Muscle of back (tissue), 11 donors: ENCODE measurements around the gene PODXL. TPM values are rescaled to one million over a fixed set of nuclear protein-coding genes. Genes with fewer than 3 reads are reported as not detected.

Source experiments
- DNase-seq, 3 donors: peaks; one replicate each; pipeline versions ENCODE4 v3.0.0 to v3.0.0-alpha.2; 2013
- polyA plus RNA-seq, 10 donors: library from polyadenylated mRNA; unstranded; fragments of 120-200 nt; gene quantifications; one replicate each; pipeline ENCODE4 v1.2.1, GENCODE V29; 2013; ENCODE audit not compliant: insufficient read length in 10 of 10

Gene PODXL
- polyA plus RNA-seq, 10 donors, result 56.1 to 106 (median 73.1) TPM

DNA sequence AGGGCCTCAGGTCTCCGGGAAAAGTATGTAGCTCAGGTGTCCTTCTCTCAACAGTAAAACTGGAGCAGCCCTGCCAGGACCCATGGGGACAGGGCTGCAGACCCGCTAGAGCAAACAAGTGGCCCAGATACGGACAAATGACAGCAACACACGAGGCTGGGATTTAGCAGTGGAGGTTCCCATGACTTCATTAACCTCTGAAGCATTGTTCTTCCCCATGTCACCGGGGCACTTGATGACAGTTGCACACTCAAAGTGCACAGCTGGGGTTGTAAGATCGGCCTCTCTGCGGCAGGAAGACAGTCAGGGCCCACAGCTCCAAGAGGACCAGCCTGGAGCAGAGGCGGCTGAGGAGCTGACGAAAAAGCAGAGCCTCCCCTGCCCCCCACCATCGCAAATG is 12.5 kb upstream of the PODXL start:
- DNase-seq, result no peak

DNA sequence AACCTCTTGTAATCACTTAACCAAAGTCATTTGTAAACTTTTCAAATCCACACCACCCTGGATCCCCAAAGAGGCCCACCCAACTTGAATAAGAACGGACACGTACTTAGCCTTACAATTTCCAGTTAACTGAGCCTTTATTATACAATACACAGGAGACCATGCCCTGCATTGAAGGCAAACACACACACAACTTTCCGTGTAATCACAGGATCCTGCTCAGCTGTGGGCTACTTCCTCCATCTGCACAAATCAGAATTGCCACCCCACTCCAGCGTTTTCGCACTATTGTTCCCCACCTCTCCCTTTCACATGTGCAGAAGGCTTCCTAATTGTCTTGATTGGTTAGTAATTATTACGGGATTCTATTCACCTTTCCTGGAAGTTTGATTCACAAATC is 12.1 kb upstream of the PODXL start:
- no peak for DNase-seq

DNA sequence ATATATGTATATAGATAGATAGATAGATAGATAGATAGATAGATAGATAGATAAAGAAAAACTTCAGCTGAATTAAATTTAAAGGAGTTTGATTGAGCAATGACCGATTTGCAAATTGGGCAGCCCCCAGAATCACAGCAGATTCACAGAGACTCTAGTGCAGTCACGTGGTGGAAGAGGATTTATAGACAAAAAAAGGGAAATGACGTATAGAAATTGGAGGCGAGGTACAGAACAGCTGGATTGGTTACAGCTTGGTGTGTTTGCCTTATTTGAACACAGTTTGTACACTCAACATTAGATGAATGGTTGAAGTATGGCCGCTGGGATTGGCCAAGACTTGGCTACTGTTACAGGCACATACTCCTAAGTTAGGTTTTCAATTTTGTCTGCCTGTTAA is 8.2 kb upstream of the PODXL start:
- no peak for DNase-seq

DNA sequence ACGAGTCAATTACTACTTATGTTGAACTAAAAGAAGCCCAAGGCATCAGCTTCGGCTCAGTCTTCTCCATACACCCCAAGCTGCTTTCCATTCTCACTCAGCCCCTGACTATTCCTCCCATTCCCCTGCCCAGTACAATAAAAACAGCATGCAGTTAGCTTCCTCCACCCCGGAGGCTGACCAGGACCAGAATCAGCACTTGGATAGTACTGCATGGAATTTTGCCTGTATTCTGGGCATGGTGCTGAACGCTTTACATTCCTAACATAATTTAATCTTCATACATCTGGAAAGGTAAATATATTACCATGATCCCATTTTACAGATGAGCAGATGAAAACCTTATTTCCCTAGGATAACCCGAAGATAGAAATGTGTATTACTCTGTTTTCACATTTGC is 7.5 kb upstream of the PODXL start:
- no peak for DNase-seq

DNA sequence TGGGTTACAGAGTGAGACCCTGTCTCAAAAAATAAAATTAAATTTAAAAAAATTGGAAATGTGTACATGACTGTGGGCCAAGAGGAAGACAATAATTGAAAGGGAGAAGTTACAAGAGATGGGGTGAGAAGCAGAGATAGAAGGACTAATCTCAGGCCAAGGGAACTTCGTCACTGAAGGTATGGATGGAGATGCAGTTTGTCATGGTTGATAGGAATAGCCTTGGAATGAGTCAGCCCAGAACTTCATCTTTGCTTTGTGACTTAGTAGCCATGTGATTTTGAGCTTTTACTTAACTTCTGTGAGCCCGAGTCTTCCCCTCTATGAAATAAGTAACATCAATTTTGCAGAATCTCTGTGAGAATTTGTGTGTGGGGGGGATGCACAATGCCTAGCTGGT is 6.5 kb upstream of the PODXL start:
- DNase-seq, result no peak

DNA sequence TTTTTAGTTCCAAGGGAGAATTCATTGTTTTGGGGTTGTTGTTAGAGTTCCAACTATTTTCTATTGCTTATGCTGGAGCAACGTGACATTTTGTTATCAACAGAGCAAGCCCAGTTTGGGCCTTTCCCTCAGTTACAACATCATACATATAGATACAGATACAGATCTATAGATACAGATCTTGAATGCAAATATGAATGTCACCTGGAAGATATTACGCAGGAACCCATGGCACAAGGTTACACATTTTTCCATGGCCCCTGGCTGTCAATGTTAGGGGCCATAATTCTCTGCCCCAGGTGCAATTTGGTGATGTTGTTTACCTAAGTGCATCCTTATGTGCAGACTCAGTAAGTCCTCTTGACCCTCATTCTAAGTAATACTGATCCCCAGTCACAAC is 3.6 kb upstream of the PODXL start:
- no peak for DNase-seq

DNA sequence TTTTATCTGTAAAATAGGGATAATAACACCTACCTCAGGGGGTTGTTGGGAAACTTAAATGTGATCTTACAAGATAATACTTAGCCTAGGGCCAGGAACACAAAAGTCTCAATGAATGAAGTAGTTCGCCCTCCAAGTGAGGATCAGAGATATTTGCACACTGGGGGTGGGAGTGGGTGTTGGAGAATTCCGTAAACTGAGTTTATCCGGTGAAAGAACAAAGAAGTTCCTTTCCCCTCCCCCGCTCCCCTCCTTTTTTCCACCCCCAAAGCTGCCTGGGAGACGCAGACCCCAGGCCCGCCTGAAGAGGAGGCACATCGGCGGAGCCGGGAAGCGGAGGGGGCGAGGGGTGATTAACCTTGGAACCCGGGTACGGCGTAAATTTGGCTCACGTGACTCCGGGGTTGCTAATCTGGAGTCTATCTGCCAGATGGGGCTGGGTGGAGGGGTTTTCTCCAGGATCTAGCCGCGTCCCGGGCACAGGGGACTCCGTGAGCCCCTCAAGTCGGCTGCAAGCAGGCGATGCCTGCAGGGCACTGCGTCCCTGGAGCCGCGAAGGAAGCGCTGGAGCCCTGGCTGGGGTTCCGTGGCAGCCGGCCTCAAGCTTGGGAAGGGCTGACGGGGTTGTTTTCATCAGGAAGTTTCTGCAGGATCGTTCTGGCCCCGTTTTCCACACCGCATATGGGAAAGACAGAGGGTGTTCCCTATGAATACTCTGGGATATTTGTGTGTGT is 1.4 kb upstream of the PODXL start:
- DNase-seq, result peak in 2 of 3 donors; percentile 30 to 65

DNA sequence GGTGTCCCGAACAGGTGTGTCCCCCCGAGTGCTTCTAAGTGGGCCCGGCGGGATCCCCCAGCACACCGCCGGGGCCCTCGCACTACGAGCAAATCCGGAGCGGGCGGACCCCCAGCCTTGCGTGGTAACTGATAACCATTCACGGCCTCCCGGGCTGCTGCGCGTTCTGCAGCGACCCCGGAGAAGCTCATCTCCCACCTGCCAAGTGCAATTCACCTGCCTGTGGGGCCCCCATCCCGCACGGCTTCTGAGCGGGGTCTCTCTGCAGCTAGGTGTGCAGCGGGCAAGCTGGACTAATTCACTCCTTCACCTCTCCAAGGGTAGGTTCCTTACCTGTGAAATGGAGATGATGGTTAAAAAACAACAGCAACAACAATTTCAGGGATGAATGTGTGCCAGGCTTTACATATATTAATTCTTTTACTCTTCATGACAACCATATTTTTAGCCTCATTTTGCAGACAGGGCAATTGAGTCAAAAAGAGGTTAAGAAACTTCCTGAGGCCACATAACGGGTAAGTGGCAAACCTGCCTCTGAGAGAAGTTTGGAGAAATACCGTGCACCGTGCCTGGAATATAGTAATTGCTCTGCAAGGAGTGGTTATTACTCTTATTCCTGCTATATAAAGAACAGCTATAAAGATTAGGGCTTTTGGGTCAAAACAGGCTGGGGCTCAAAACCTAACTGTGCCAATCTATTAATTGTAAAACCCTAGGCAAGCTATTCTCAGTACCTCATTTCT is 652 bp upstream of the PODXL start:
- DNase-seq, result no peak

DNA sequence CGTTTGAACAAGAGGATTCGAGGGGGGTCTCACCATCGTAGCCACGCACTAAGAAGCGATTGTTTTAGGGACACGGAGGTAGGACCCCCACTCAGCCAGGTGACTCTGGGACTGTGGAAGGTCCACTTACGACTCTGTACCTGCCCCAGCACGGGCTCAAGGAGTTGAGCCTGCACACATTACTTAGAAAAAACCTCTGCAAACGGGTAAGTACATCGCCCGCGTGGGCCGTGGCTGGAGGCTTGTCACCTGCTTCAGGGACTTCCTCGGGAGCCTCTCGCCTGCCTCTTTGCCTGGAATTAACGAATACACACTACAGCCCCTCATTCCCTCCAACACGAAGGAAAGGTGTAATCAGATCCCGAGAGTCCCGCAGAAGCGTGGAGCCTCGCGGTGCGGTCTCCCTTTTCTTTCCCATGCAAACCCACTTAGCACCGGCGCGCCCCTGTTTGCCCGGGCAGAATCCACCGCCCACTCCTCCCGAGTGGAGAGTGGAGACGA is 826 bp downstream of the PODXL start:
- no peak for DNase-seq

DNA sequence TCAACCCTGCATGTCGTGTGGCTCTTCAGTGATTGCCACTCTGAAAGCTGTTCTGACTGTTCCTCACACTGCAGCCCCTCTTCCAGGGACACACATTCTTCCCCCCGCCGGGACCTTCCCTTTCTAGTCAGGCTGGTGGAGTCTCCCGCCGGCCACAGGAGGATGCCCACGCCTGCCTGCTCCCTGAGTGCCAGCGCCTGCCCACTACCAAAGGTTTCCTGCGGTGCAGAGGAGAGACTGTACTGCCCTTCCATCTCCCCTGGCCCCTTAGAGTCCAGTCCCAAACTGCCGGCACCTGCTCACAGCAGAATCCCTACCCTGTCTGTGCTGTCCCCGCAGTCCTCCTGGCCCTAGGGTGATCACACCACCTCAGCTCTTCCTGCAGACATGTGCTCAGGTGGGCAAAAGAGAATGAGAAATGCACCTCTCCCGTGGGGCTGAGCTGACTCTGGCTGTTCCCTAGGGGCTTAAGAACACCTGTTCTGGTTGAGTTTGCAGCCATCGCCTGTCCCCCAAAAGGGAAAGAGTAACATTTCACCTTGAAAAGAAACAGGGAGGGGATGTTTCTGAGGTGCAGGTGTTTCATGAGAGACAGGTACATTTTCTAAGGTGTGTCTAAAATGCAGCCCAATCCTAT is 1.4 kb downstream of the PODXL start:
- DNase-seq, result no peak

DNA sequence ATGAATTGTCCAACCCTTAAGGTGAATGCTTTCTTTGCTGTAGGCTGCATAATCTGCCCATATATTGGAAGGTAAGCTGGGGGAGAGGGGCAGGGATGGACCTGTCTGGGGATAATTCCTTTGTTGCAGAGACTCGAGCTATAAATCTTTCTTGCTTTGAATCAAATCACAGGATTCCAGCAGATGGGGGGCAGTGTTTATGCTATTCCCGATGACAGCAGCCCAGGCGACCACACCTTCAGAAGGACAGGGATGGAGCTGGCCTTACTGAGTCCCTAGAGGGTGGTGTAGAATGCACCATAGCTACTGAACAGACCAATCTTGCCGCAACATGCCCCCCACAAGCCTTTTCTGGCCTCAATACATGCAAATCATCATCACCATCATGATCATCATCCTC is 2.5 kb downstream of the PODXL start:
- DNase-seq, result no peak

DNA sequence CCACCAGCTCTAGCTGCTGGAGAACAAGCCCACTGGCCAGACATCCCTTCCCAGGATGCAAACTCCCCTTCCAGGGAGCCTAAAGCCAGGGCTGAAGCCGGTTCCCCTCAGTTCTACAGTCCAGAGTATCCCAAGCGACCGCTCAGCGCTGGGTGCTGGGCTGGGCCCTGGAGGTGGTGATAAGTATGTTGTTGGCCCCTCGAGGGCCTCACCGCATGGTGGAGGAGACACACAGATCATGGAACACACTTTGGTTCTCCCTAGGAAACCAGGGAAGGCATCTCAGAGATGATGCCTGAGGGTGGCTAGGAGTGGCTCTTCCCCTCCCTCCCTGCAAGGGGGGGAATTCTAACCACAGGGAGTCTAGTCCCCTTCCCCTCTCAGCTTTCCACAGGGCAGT is 4.4 kb downstream of the PODXL start:
- DNase-seq, result no peak

DNA sequence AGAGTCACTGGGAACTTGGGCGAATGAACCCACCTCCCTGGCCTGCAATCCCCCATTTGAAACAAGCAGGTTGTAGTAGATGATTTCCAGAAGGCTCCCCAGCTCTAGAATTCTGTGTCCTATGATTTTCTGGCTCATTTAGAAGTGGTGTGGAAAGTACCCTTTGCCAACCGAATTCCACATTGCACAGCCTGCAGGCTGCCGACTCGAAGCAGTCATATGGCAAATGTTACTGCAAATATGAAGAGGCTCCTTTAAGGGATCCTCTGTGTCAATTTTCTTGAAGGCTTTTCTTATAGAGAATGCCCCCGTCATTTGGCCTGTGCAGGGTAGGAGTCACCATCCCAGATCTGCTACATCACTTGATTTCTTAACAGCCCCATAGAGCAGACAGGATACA is 5.6 kb downstream of the PODXL start:
- DNase-seq, result no peak

DNA sequence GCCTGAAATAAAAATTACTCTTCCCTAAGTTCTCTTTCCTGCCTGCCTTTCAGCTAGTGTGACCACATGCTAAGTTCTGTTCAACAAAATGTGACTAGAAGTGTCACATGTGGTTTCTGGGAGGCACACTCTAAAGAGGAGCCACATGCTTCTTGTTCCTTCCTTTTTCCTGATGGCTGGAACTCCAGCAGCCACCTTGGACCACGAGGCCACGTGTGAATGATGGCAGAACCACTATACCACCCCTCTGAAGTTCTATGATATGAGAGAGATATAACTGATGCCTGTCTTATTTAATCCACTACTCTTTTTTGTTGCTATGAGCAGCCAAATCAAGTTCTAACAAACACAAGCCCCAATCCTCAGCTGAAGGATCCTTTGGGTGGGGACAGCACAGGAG is 8.1 kb downstream of the PODXL start:
- no peak for DNase-seq

DNA sequence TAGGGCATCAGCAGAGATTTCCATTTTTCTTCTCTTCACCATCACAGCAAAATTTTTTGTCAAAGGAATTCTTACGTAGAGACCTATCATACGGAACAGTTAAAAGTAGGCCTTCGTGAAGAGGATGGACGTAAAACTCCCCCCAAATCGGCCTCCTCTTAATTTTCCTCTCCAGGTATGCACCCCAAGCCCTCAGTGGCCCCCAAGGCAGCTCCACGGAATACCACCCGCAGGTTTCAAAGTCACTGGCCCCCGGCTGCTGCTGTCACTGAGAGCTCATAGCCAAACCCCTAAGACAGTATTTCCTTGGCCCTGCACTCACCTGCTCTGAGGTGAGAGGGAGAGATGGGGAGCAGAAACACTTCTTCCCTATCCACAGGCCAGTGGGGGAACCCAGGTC is 8.8 kb downstream of the PODXL start:
- no peak for DNase-seq

DNA sequence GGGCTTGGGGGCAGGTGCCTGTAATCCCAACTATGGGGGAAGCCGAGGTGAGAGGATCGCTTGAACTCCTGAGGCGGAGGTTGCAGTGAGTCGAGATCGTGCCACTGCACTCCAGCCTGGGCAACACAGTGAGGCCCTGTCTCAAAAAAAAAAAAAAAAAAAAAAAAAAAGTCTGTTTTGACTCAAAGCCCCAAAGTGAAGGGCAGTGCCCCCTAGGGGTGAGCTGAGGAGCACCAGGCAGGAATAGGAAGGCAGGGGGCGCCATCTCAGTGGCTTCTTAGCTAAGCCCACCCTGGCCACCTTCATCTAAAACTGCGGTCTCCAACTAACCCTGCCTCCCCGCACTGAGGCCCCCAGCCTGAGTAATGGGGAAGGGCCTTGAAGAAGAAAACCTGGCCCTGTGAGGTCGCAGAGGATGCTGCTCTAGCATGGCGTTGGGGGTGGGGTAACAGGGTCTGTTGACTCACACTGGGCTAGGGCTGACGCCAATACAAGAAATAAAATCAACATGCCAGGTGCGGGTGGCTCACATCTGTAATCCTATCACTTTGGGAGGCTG is 9.8 kb downstream of the PODXL start:
- no peak for DNase-seq

DNA sequence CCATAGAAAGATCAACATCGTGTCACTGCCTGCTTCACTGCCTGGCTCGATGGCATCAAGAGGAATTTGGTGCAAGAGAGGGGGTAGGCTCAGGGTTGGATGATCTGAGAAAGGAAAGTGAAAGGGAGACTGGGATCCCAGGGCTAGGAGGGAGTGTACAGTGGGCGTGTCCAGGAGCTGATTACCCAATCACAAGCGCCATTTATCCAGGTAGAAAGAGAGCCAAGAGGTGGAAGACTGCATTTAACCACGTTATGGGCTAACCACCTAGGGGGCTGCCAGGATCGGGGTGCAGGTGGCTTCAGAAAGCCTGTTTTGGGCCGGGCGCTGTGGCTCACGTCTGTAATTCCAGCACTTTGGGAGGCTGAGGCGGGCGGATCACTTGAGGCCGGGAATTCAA is 10.3 kb downstream of the PODXL start:
- no peak for DNase-seq

DNA sequence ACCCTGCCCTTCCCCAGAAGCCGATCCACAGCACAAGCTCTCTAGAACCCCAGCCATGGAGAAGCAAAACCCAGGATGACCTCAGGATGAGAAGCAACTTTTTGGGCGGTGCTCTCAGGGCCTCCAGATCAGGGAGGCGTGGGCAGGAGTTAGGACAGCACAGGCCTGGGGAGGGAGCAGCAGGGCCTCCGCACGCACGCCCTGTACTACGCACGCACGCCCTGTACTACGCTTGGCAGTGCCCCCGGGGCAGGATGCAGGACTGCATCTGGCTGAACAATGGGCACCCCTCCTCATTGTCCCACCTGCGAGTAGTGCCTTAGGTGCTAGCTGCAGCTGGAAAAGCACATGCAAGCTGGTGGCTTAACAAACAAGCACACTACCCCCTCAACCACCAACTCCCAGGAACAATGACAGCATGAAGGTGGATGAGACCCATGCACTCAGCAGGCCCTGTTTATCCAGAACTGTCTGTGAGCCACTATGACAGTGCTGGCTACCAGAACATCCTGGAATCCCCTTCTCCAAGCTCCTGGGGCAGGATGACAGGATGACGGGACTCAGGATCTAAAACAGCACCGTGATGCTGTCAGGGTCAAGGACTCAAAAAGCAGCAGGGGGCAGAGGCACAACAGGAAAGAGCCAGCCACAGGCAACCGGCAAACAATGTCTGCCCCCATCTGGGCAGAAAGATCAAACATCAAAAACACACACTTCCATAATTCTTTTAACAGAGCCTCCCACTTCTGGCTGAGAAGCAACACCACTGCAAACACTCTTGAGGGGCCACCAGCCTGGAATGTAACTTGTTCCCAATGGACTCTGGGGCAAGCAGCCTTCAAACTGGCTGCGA is 11.8 kb downstream of the PODXL start:
- no peak for DNase-seq

DNA sequence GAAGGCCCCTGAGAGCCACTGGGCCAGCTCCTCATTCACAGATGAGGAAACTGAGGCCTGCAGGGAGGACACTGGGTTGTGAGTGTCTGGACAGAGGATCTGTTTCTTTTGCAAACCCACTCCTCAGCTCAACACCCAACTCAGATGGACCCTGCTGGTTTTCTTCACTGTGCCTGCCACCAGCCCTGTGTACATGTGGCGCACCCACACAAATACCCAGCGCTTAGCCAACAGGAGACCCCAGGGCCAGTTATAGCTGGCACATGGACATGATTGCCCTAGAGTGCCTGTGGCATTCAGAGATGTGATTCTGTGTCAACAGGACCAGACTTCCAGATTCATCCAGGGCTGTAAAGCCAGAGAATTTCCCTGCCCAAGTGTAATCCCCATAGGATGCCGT is 12.4 kb downstream of the PODXL start:
- no peak for DNase-seq

DNA sequence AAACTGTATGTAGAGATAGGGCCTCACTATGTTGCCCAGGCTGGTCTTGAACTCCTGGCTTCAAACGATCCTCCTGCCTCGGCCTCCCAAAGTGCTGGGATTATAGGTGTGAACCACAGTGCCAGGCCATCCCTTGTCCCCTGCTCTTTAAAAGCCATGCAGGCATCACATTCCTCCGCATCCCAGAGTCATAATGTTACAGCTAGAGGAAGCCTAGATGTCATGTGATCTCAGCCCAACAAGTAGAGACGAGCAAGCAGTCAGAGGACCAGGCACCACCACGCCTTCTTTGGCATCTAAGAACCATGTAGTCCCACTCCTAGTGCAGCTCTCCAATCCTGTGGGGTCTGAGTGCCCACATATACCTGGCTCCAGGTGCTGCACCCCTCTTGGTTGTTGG is 13.1 kb downstream of the PODXL start:
- no peak for DNase-seq

DNA sequence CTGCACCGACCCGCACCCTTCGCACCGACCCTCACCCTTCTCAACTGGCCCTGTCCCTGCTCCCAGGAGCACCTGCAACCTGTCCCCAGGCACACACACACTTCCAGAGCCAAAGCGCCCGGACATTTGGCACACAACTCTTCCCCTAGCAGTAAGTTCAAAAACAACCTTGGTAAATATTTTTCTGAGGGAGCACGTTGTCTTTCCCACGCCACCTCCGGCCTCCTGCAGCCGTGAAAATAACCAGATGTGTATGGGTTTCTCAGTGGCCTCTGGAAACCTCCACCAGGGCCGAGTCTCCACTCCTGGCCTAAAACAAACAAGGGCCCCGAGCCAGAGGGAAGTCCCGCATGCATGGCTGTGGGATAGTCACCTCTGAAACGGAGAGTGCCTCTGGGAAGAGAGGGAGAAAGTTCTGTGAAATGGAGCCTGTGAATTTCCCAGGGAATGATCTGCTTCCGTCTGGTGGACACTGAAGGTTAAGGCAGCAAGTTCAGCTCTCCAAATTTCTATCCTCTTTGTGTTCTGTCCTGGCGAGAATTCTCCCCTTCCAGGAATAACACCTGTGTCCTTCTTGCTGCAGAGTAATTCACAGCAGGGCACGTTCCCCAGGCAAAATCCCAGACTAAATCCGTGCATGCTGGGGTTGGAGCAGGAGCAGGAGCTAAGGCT is 15.8 kb downstream of the PODXL start:
- no peak for DNase-seq
